ENCODE data around the gene ARPC5L. TPM values are rescaled to one million over a fixed set of nuclear protein-coding genes. Genes with fewer than 3 reads are reported as not detected.

Gene ARPC5L
- total and polyA plus RNA-seq, 5 donors = 31.9 to 40.8 (median 37.5) TPM

DNA sequence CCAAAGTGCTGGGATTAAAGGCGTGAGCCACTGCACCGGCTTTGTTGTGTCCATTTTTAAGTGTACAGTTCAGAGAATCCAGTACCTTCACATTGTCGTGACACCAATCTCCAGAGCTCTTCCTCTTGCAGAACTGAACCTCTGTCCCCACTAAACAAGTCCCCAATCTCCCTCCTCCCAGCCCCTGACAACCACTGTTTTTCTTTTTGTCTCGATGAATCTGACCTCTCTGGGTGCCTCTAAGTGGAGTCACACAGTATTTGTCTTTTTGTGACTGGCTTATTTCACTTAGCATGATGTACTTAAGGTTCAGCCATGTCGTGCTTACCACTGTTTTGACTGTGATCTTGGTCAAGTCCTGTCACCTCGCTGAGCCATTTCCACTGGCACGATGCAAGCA, 7.1 kb upstream of the ARPC5L start:
- Histone ChIP-seq H3K27ac (ENCODE audit: low read length) (no peak overlapping the region), H3K9me3 (ENCODE audit: control insufficient read depth, low read length) (no peaks in the 10 kb centered on the region), H3K4me1 (ENCODE audit: control insufficient read depth, insufficient read depth, low read length) (no peaks in the 10 kb centered on the region), H3K4me3 (ENCODE audit: low read length) (no peak overlapping the region), H3K27me3 (ENCODE audit: control insufficient read depth, insufficient read depth) (no peaks in the 10 kb centered on the region)
- WGBS = 64% methylated on average over 7 of the region's 7 CpGs
- DNase-seq (no peak), ATAC-seq (no peak)
- intact Hi-C loops (cut with DNase I) = loop anchor here in 1 of 4 donors (1.0 kb wide), 1 partner anchor 83 kb away; no protein-coding TSS in a partner anchor

- H3K27me3 ChIP-seq (ENCODE audit: control insufficient read depth, insufficient read depth) = no peaks in the 10 kb centered on the region
- H3K4me3 ChIP-seq (ENCODE audit: low read length) = no peak overlapping the region
- ATAC-seq (no peak), DNase-seq (peak in 1 of 3 donors; percentile 59)
- no peak overlapping the region for H3K27ac ChIP-seq (ENCODE audit: low read length)
- no peaks in the 10 kb centered on the region for H3K4me1 ChIP-seq (ENCODE audit: control insufficient read depth, insufficient read depth, low read length)
- intact Hi-C loops (cut with DNase I) = no loop called here
- H3K9me3 ChIP-seq (ENCODE audit: control insufficient read depth, low read length) = no peaks in the 10 kb centered on the region
- 80% methylated on average over 18 of the region's 18 CpGs for WGBS
Observed at GRCh38 chr9:124855566-124855943, 6.4 kb upstream of the ARPC5L start.

DNA sequence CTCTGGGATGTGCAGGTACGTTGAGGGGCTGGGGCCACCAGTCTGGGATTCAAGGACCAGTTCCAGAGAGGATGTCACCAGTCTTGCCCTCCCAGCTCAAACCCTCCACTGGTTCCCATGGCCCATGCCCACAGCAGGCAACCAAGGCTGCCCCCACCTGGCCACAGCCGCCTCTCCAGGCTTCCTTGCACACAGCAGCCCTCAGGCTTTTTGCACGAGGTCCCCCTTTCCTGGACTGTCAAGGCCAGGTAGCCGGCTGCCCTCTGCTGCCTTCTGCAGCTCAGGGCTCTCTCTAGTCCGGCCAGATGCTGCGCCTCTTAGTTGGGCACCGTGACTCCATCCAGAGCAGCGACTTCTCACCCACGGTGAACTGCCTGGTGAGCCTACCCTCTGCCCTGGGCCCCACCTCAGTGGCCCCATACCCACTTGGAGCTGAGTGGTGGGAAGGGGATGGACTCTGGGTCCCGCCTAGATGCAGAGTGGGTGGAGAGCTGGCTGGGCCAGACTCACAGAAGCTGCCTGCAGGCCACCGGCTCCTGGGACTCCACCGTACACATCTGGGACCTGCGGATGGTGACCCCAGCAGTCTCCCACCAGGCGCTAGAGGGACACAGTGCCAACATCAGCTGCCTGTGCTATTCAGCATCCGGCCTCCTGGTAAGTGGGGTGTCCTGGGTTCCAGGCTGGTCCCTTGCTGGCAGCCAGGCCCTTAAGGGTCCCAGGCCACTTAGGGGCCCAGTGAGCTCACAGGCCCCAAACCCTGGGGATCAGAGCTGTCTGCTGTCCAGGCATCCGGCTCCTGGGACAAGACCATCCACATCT, 5.8 kb upstream of the ARPC5L start:
- peak in 1 of 3 donors; percentile 52 for DNase-seq
- Histone ChIP-seq H3K27ac (ENCODE audit: low read length) (no peak overlapping the region), H3K4me1 (ENCODE audit: control insufficient read depth, insufficient read depth, low read length) (peaks cover 5% of the 10 kb centered on the region), H3K9me3 (ENCODE audit: control insufficient read depth, low read length) (no peaks in the 10 kb centered on the region), H3K27me3 (ENCODE audit: control insufficient read depth, insufficient read depth) (no peaks in the 10 kb centered on the region), H3K4me3 (ENCODE audit: low read length) (no peak overlapping the region)
- ATAC-seq = no peak
- intact Hi-C loops (cut with DNase I) = no loop called here
- 65% methylated on average over 16 of the region's 16 CpGs for WGBS

GRCh38 chr9:124857533-124858162, 4.3 kb upstream of the ARPC5L start:
- H3K4me1 ChIP-seq (ENCODE audit: control insufficient read depth, insufficient read depth, low read length) = peaks cover 5% of the 10 kb centered on the region
- ATAC-seq = no peak
- H3K4me3 ChIP-seq (ENCODE audit: low read length) = no peak overlapping the region
- no peaks in the 10 kb centered on the region for H3K9me3 ChIP-seq (ENCODE audit: control insufficient read depth, low read length)
- DNase-seq = peak in 1 of 3 donors; percentile 43
- H3K27ac ChIP-seq (ENCODE audit: low read length) = no peak overlapping the region
- no peaks in the 10 kb centered on the region for H3K27me3 ChIP-seq (ENCODE audit: control insufficient read depth, insufficient read depth)
- 88% methylated on average over 24 of the region's 24 CpGs for WGBS
- intact Hi-C loops (cut with DNase I) = no loop called here

- DNase-seq = no peak
- intact Hi-C loops (cut with DNase I) = no loop called here
- WGBS = 68% methylated on average over 9 of the region's 9 CpGs
Observed at GRCh38 chr9:124858330-124859046, 3.4 kb upstream of the ARPC5L start.

DNA sequence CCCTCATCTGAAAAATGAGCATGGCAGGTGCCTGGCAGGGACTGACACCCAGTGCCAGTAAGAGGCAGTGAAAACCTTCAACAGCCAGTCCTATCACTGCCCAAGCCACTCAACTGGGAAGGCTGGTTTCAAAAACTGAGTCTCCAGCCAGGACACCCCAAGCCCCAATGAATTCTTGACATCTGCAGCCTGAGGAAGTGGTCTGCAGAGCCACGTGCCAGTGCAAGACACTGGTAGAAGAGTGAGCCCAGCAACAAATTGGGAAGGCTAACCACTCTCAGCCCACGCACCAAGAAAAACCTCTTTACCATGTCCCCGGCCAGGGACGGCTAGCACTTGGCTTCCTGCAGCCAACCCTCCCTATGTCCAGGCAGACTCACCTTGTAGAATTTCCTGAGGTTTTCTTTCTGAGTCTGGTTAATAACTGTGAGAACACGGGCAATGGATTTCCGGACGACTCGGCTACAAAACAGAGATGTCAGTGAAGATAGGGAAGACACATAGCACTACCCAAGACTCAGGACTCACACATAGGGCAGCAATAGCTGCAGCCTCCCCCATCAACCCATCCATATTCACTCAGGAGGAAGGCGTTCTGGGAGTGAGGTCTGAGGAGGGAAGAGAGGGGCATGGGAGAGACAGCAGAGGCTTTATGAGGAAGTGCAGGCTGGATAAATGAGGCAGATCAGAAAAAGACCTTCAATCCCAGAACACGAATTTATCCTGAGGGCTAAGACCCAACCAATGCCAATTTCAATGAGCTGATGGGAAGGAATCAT, 1.9 kb upstream of the ARPC5L start:
- intact Hi-C loops (cut with DNase I) = no loop called here

More at GRCh38 chr9:124858330-124859046, 3.4 kb upstream of the ARPC5L start:
- Histone ChIP-seq H3K4me3 (ENCODE audit: low read length) (no peak overlapping the region), H3K27me3 (ENCODE audit: control insufficient read depth, insufficient read depth) (no peaks in the 10 kb centered on the region), H3K4me1 (ENCODE audit: control insufficient read depth, insufficient read depth, low read length) (peaks cover 5% of the 10 kb centered on the region), H3K9me3 (ENCODE audit: control insufficient read depth, low read length) (no peaks in the 10 kb centered on the region), H3K27ac (ENCODE audit: low read length) (no peak overlapping the region)
- ATAC-seq = no peak

GRCh38 chr9:124860582-124861341, 1.2 kb upstream of the ARPC5L start:
- H3K9me3 ChIP-seq (ENCODE audit: control insufficient read depth, low read length) = no peaks in the 10 kb centered on the region
- 11% methylated on average over 12 of the region's 12 CpGs for WGBS
- peak overlapping the region; percentile 64 for H3K4me3 ChIP-seq (ENCODE audit: low read length)
- intact Hi-C loops (cut with DNase I) = no loop called here
- peak overlapping the region; percentile 21 for H3K27ac ChIP-seq (ENCODE audit: low read length)
- no peaks in the 10 kb centered on the region for H3K27me3 ChIP-seq (ENCODE audit: control insufficient read depth, insufficient read depth)
- ATAC-seq = no peak
- DNase-seq = no peak
- peaks cover 5% of the 10 kb centered on the region for H3K4me1 ChIP-seq (ENCODE audit: control insufficient read depth, insufficient read depth, low read length)

More for the DNA sequence above, 1.9 kb upstream of the ARPC5L start:
- Histone ChIP-seq H3K27ac (ENCODE audit: low read length) (no peak overlapping the region), H3K27me3 (ENCODE audit: control insufficient read depth, insufficient read depth) (no peaks in the 10 kb centered on the region), H3K9me3 (ENCODE audit: control insufficient read depth, low read length) (no peaks in the 10 kb centered on the region), H3K4me1 (ENCODE audit: control insufficient read depth, insufficient read depth, low read length) (peaks cover 5% of the 10 kb centered on the region), H3K4me3 (ENCODE audit: low read length) (no peak overlapping the region)
- ATAC-seq = no peak
- WGBS = 53% methylated on average over 10 of the region's 10 CpGs
- DNase-seq = no peak

DNA sequence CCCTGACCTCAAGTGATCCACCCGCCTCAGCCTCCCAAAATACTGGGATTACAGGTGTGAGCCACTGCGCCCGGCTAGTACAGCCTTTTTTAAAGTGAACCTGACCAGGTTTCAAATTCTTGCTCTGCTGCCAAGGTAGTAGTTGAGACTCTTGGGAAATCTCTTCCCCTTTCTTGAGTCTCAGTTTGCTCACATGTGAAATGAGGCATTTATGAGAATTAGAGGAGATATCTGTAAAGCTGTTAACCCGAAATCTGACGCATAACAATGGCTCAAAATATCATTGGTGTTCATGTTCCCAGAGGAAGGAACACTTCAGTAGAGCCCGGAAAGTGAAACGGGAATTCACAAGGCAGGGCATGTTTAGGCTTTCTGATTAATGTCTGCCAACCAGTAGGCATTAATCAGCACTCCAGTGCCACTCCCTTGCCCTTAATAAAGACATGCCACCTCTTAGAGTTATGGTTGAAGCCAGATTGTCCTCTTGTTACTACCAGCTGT, 1.5 kb downstream of the ARPC5L start:
- intact Hi-C loops (cut with DNase I) = no loop called here
- no peak for DNase-seq
- no peaks in the 10 kb centered on the region for H3K27me3 ChIP-seq (ENCODE audit: control insufficient read depth, insufficient read depth)
- H3K9me3 ChIP-seq (ENCODE audit: control insufficient read depth, low read length) = no peaks in the 10 kb centered on the region
- H3K27ac ChIP-seq (ENCODE audit: low read length) = peak overlapping the region; percentile 70
- 49% methylated on average over 7 of the region's 7 CpGs for whole genome bisulfite sequencing
- no peak overlapping the region for H3K4me3 ChIP-seq (ENCODE audit: low read length)
- H3K4me1 ChIP-seq (ENCODE audit: control insufficient read depth, insufficient read depth, low read length) = peaks cover 5% of the 10 kb centered on the region
- no peak for ATAC-seq

DNA sequence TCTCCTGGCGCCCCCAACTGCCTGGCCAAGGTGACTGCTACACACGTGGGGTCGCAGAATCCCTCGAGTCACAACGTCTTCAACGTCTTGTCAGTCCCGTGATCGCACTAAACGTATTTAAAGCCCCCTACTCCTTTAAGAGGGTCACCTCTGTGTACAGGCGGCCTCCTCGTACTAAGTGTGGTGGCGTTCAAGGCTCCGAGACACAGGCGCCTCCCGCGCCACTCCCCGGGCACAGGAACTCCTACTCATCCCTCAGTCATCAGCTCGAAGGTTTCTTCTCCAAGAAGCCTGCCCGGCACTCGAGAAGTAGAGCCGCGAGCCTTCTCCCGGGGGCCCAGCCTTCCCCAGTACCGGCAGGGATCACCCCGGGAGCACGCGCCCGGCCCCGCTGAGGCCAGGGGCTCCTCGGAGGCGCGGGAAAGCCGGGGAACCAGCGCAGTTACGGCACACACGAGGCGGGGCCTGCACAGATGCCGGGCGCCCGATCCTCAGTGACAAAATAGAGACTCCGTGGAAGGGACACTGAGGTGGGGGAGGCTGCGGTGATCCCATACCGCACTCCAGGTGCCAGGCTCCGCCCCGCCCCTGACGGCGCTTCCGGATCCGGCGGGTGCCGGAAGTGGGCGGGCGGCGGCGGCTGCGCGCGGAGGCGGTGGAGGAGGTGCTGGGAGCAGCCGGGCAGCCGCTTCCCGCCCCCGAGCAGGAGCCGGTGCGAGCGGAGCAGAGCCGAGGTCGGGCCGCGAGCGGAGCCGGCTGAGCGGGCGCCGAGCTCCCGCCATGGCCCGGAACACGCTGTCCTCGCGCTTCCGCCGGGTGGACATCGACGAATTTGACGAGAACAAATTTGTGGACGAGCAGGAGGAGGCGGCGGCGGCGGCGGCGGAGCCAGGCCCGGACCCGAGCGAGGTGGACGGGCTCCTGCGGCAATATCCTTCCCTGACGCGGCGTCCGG, 6.9 kb downstream of the ARPC5L start:
- ATAC-seq = peak; percentile 94
- Histone ChIP-seq H3K27me3 (ENCODE audit: control insufficient read depth, insufficient read depth) (no peaks in the 10 kb centered on the region), H3K4me1 (ENCODE audit: control insufficient read depth, insufficient read depth, low read length) (peaks cover 12% of the 10 kb centered on the region), H3K27ac (ENCODE audit: low read length) (peak overlapping the region; percentile 77), H3K4me3 (ENCODE audit: low read length) (peak overlapping the region; percentile 74), H3K9me3 (ENCODE audit: control insufficient read depth, low read length) (no peaks in the 10 kb centered on the region)
- intact Hi-C loops (cut with DNase I) = no loop called here
- WGBS = under 1% methylated on average over 101 of the region's 101 CpGs
- peak; percentile 90 to 96 (median 95) for DNase-seq

All from right cardiac atrium (tissue), 5 donors.